Fibroblast of lung (primary cell): ENCODE measurements around the gene PHF2. TPM values are rescaled to one million over a fixed set of nuclear protein-coding genes. Genes with fewer than 3 reads are reported as not detected.

Source experiments
- DNase-seq, 2 donors: peaks; one replicate each; pipeline versions ENCODE4 v3.0.0 to v3.0.0-alpha.2; 2010; ENCODE audit warnings: low read depth in 2 of 2
- H2AFZ ChIP-seq: 2 replicates; pipeline ENCODE4 v1.5.1; 2012; ENCODE audit warnings: low read length, control low read depth, inconsistent platforms
- H3K27ac ChIP-seq: 2 replicates; pipeline ENCODE4 v1.5.1; 2011; ENCODE audit warnings: low read length, control low read depth; ENCODE audit not compliant: insufficient read depth
- H3K27me3 ChIP-seq: 2 replicates; pipeline ENCODE4 v1.5.1; 2011; ENCODE audit warnings: mild to moderate bottlenecking, low read length; ENCODE audit not compliant: control insufficient read depth, insufficient read depth
- H3K36me3 ChIP-seq: 2 replicates; pipeline ENCODE4 v1.5.1; 2011; ENCODE audit warnings: low read length; ENCODE audit not compliant: control insufficient read depth, insufficient read depth
- H3K4me1 ChIP-seq: 2 replicates; pipeline ENCODE4 v1.5.1; 2011; ENCODE audit warnings: low read length; ENCODE audit not compliant: control insufficient read depth, insufficient read depth; ENCODE audit errors: extremely low read depth
- H3K4me2 ChIP-seq: 2 replicates; pipeline ENCODE4 v1.5.1; 2011; ENCODE audit warnings: low read length, control low read depth; ENCODE audit not compliant: insufficient read depth; ENCODE audit errors: extremely low read depth
- H3K4me3 ChIP-seq, 4 experiments: fragments of 200-600 bp in 1 of 4; sonication (generic) in 1 of 4; replicated peaks in 1 of 4; 2 replicates each; pipeline ENCODE4 v1.5.1; 2011 to 2016; ENCODE audit warnings: low read length in 4 of 4, low read depth in 3 of 4, mild to moderate bottlenecking in 3 of 4, control low read depth in 2 of 4, inconsistent platforms in 1 of 4, mixed read lengths in 1 of 4; ENCODE audit not compliant: insufficient read depth in 1 of 4; ENCODE audit errors: control extremely low read depth in 1 of 4
- H3K79me2 ChIP-seq: 2 replicates; pipeline ENCODE4 v1.5.1; 2012; ENCODE audit warnings: mild to moderate bottlenecking, low read length, inconsistent platforms; ENCODE audit not compliant: control insufficient read depth, insufficient read depth
- H3K9ac ChIP-seq: 2 replicates; pipeline ENCODE4 v1.5.1; 2011; ENCODE audit warnings: mild to moderate bottlenecking, low read length, control low read depth; ENCODE audit not compliant: insufficient read depth
- H3K9me3 ChIP-seq: 2 replicates; pipeline ENCODE4 v1.5.1; 2012; ENCODE audit warnings: low read depth, low read length; ENCODE audit not compliant: control insufficient read depth, insufficient read depth
- H4K20me1 ChIP-seq: 2 replicates; pipeline ENCODE4 v1.5.1; 2011; ENCODE audit warnings: low read length; ENCODE audit not compliant: control insufficient read depth, insufficient read depth; ENCODE audit errors: extremely low read depth
- EZH2 ChIP-seq: IDR thresholded peaks from 2 replicates; pipeline ENCODE4 v1.5.1; 2012; ENCODE audit warnings: low read length, control low read depth, mild to moderate bottlenecking; ENCODE audit errors: missing control alignments
- polyA plus RNA-seq, 2 donors: library from polyadenylated mRNA; depleted of rRNA in 1 of 2; stranded (reverse) in 1 of 2; unstranded in 1 of 2; fragments of >200 nt; gene quantifications; 2 replicates each; pipeline ENCODE4 v1.2.1, GENCODE V29; 2011 to 2012; ENCODE audit warnings: missing spikeins in 1 of 2
- total RNA-seq: library from RNA; depleted of rRNA; stranded (reverse); fragments of >200 nt; gene quantifications from 2 replicates; pipeline ENCODE4 v1.2.1, GENCODE V29; 2014
- TF ChIP-seq, protein P1 (sequence below), 2 donors: IDR thresholded peaks in 1 of 2; conservative IDR thresholded peaks in 1 of 2; 1 replicate in 1 of 2; 2 replicates in 1 of 2; pipeline ENCODE4 v1.5.1; 2011 to 2012; ENCODE audit warnings: low read length in 2 of 2, control low read depth in 1 of 2, inconsistent platforms in 1 of 2, low read depth in 1 of 2, mild to moderate bottlenecking in 1 of 2

Gene PHF2
- total and polyA plus RNA-seq, 2 donors (not counting 1 experiment from before 2014, with no cell fraction given), result 9.2 to 13.4 TPM

DNA sequence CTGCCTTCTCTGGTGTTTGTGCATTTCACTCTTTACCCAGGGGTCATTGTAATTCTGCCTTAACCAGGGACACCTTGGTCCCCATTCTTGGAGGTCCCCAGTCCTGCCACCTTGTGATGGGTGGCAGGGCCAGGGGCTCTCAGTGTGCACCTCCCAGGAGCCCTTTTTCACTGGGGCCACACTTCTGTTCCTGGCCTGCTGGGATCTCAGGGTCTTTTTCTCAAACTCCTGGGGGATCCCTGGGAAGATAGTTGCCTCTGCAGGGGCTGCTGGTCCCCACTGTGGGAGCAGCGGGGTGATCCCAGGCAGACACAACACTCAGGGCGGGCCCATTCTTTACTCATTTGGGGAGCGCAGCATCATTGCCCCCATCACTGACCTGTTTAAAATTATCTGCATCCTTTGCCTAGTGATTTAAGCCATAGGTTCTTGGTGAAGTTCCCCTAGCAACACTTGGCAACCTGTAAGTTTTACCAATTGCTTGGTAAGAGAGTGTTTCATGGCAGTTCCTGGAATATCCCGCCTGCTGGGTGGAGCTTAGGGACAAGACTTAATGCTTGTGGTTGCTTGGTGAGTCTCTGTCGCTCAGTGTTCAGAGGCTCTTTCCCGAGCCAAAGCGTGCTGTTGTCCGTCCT, 15.7 kb downstream of the PHF2 start:
- peak in 1 of 2 donors; percentile 21 for DNase-seq
- no peaks in the 10 kb centered on the region for H4K20me1 ChIP-seq
- no peak overlapping the region for H3K27ac ChIP-seq

DNA sequence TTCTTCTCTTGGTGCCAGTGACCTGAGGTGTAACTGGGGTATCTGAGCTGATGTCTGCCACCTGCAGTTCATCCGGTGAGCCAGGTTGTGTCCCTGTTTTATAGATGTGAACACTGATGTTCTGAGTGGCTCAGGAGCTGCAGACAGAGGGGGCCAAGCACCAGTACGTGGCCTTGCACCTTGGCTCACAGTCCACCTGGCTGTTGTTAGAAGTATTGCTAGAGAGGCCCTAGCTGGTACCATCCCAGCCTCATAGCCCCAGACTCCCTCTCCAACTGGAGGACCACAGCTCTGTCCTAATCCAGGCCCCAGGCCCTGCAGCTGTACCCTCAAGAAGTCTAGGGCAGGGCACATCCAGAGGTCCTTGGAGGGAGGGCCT, 16.2 kb downstream of the PHF2 start:
- no peaks in the 10 kb centered on the region for H3K9me3 ChIP-seq
- H4K20me1 ChIP-seq, result no peaks in the 10 kb centered on the region
- H3K4me3 ChIP-seq, result no peak overlapping the region
- no peaks in the 10 kb centered on the region for H3K36me3 ChIP-seq
- no peak overlapping the region for H3K9ac ChIP-seq
- no peak for DNase-seq
- H3K79me2 ChIP-seq, result peaks cover 37% of the 10 kb centered on the region
- TF ChIP-seq, protein P1, sequence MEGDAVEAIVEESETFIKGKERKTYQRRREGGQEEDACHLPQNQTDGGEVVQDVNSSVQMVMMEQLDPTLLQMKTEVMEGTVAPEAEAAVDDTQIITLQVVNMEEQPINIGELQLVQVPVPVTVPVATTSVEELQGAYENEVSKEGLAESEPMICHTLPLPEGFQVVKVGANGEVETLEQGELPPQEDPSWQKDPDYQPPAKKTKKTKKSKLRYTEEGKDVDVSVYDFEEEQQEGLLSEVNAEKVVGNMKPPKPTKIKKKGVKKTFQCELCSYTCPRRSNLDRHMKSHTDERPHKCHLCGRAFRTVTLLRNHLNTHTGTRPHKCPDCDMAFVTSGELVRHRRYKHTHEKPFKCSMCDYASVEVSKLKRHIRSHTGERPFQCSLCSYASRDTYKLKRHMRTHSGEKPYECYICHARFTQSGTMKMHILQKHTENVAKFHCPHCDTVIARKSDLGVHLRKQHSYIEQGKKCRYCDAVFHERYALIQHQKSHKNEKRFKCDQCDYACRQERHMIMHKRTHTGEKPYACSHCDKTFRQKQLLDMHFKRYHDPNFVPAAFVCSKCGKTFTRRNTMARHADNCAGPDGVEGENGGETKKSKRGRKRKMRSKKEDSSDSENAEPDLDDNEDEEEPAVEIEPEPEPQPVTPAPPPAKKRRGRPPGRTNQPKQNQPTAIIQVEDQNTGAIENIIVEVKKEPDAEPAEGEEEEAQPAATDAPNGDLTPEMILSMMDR (conservative IDR thresholded peaks at IDR 0.05 in 1 of 2, IDR thresholded peaks at IDR 0.05 in 1 of 2; ENCODE audit: low read depth in 1 of 2, low read length in 2 of 2), result no peak
- TF ChIP-seq EZH2, result no peak
- H2AFZ ChIP-seq, result no peak overlapping the region
- H3K27me3 ChIP-seq, result no peaks in the 10 kb centered on the region
- H3K27ac ChIP-seq, result no peak overlapping the region
- peaks cover 9% of the 10 kb centered on the region for H3K4me1 ChIP-seq
- H3K4me2 ChIP-seq, result no peak overlapping the region

More for the DNA sequence above, 15.7 kb downstream of the PHF2 start:
- no peak overlapping the region for H3K4me3 ChIP-seq
- no peak overlapping the region for H3K9ac ChIP-seq
- H3K36me3 ChIP-seq, result no peaks in the 10 kb centered on the region
- H2AFZ ChIP-seq, result no peak overlapping the region
- H3K27me3 ChIP-seq, result no peaks in the 10 kb centered on the region
- peaks cover 9% of the 10 kb centered on the region for H3K4me1 ChIP-seq
- H3K9me3 ChIP-seq, result no peaks in the 10 kb centered on the region
- H3K4me2 ChIP-seq, result no peak overlapping the region
- H3K79me2 ChIP-seq, result peaks cover 36% of the 10 kb centered on the region
- no peak for TF ChIP-seq EZH2
- TF ChIP-seq, protein P1 (conservative IDR thresholded peaks at IDR 0.05 in 1 of 2, IDR thresholded peaks at IDR 0.05 in 1 of 2; ENCODE audit: low read depth in 1 of 2, low read length in 2 of 2), result no peak

DNA sequence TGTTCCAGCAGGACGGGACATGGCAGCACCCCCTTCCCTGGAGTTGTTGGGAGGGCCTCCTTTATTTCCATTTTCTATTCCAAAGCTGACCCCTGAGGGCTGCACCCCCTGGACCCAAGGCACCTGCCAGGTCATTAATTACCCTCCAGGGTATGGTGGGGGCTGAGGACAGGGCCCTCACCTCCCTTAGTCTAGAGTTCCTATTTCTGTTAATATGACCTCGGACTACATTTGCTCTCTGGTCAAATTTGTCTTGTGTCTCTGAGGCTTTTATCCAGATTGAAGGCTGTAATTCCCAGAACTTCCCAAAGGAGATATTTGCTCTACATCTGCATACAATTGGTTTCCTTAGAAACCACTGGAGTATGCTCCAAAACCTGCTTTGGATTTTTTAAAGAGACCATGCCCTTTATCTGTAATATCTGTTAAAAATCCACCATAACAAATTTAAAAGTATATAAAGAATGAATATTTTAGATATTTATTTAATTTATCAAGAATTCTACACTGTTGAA, 16.8 kb downstream of the PHF2 start:
- Histone ChIP-seq H2AFZ (no peak overlapping the region), H4K20me1 (no peaks in the 10 kb centered on the region), H3K4me3 (no peak overlapping the region), H3K79me2 (peaks cover 34% of the 10 kb centered on the region), H3K9ac (no peak overlapping the region), H3K27ac (no peak overlapping the region), H3K36me3 (no peaks in the 10 kb centered on the region), H3K4me2 (no peak overlapping the region), H3K9me3 (no peaks in the 10 kb centered on the region), H3K4me1 (peaks cover 9% of the 10 kb centered on the region), H3K27me3 (no peaks in the 10 kb centered on the region)
- DNase-seq, result no peak
- TF ChIP-seq, protein P1 (conservative IDR thresholded peaks at IDR 0.05 in 1 of 2, IDR thresholded peaks at IDR 0.05 in 1 of 2; ENCODE audit: low read depth in 1 of 2, low read length in 2 of 2), result no peak
- TF ChIP-seq EZH2, result no peak
